Activated CD8-positive, alpha-beta T cell treated with anti-CD3 and anti-CD28 coated beads, Interleukin-2, amount 10 ng/mL, durations not matched to agents 7 days and 5 days (primary cell): ENCODE data around the gene DOCK1. TPM values are rescaled to one million over a fixed set of nuclear protein-coding genes. Genes with fewer than 3 reads are reported as not detected.

Experiments
- ATAC-seq: fragments of 150-1000 bp; cut with Tn5 transposase; one replicate; pipeline ENCODE4 v1.10.0; 2021; ENCODE audit warnings: moderate library complexity
- CTCF ChIA-PET: fragments of 350-600 bp; sonication (Branson Sonifier 250); formaldehyde crosslinking; loops from one replicate; lab custom pipeline; 2021; ENCODE audit warnings: antibody characterized with exemption; lab: Charles Lee
- POLR2A ChIA-PET: fragments of 350-600 bp; sonication (Branson Sonifier 250); formaldehyde crosslinking; loops from one replicate; lab custom pipeline; 2021; ENCODE audit warnings: antibody characterized with exemption; lab: Charles Lee
- DNase-seq: peaks from one replicate; pipeline ENCODE4 v3.0.0-alpha.2; 2020
- H3K27ac Mint-ChIP-seq: one replicate; pipeline ENCODE4 v1.8.0; 2021; ENCODE audit warnings: mild to moderate bottlenecking, mixed read lengths
- H3K27me3 Mint-ChIP-seq: one replicate; pipeline ENCODE4 v1.8.0; 2021; ENCODE audit warnings: low read depth, mixed read lengths
- H3K36me3 Mint-ChIP-seq: one replicate; pipeline ENCODE4 v1.8.0; 2021; ENCODE audit warnings: low read depth, mixed read lengths
- H3K4me1 Mint-ChIP-seq: one replicate; pipeline ENCODE4 v1.8.0; 2021; ENCODE audit warnings: low read depth, mixed read lengths
- H3K4me3 Mint-ChIP-seq: one replicate; pipeline ENCODE4 v1.8.0; 2021; ENCODE audit warnings: mild to moderate bottlenecking, mixed read lengths
- H3K9me3 Mint-ChIP-seq: one replicate; pipeline ENCODE4 v1.8.0; 2022; ENCODE audit warnings: mixed read lengths; ENCODE audit not compliant: insufficient read depth
- total RNA-seq, 2 experiments: library from RNA; stranded (reverse); gene quantifications; one replicate each; pipeline ENCODE4 v1.2.3, GENCODE V29; 2021

The DOCK1 gene
- total RNA-seq, 2 experiments from 2014 or later, result not detected

DNA sequence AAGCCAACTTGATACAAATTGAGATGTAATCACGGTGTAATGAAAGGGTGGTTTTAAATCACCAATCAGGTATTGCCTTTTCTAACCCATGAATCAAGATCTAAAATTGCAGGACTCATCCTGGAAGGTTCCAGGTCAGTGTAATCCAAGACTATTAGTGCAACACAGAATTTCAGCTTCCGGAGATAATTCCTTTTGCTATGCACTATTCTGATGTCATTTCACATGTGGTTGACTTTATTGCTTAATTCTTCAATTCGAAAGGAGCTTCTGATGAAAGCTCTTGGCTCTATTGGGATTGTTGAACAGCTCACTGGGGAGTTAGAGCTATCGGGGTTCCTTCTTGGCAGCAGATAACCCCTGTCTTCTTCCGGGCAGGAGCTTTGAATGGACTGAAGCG, 438.6 kb downstream of the DOCK1 start:
- H3K9me3 Mint-ChIP-seq, result no peaks in the 10 kb centered on the region
- ATAC-seq, result no peak
- no peak for DNase-seq

GRCh38 chr10:127344346-127344745, 439.1 kb downstream of the DOCK1 start:
- Mint-ChIP-seq H3K4me3 (no peak overlapping the region), H3K27ac (no peak overlapping the region), H3K36me3 (no peaks in the 10 kb centered on the region), H3K27me3 (no peaks in the 10 kb centered on the region), H3K4me1 (no peaks in the 10 kb centered on the region), H3K9me3 (no peaks in the 10 kb centered on the region)
- ChIA-PET POLR2A (no interaction called here), CTCF (no interaction called here)
- DNase-seq (no peak), ATAC-seq (no peak)

More for the DNA sequence above, 438.6 kb downstream of the DOCK1 start:
- CTCF ChIA-PET, result no interaction called here
- Mint-ChIP-seq H3K27me3 (no peaks in the 10 kb centered on the region), H3K27ac (no peak overlapping the region), H3K36me3 (no peaks in the 10 kb centered on the region), H3K4me3 (no peak overlapping the region), H3K4me1 (no peaks in the 10 kb centered on the region)
- POLR2A ChIA-PET, result no interaction called here

DNA sequence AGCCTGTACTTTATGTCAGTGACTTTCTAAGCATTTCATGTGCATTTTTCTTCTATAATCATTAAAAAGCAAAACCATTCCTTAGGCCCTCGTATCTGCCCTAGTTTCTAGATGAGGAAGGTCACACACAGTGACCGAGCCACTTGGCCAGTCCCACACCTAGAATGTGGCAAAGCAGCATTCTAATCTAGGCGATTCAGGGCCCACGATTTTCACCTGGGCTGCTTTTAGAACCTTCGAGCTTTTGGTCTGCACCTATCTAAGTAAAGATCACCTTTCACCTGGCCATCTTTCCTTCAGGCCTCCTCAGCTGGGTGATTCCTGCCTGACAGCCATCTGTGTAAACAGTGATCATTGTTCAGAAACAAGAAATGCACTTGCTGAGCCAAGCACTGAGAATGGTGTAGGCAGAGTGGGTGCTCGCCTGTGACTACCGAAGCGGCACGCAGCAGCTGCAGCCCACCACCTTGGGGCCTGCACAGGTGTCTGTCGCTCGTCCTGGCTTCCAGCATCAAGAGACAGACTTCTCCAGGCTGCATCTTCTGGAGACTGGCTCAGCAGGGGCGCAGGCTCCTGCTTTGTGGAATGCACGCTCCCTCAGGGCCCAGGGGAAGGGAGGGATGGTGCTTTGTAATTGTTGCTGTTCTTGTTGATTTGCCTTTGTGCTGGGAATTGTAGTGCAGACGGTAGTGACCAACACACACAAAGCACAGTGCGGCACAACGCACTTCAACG, 440.2 kb downstream of the DOCK1 start:
- Mint-ChIP-seq H3K27ac (no peak overlapping the region), H3K4me1 (no peaks in the 10 kb centered on the region), H3K9me3 (no peaks in the 10 kb centered on the region), H3K4me3 (no peak overlapping the region), H3K36me3 (no peaks in the 10 kb centered on the region), H3K27me3 (no peaks in the 10 kb centered on the region)
- DNase-seq (no peak), ATAC-seq (no peak)
- POLR2A ChIA-PET, result no interaction called here
- CTCF ChIA-PET, result no interaction called here

DNA sequence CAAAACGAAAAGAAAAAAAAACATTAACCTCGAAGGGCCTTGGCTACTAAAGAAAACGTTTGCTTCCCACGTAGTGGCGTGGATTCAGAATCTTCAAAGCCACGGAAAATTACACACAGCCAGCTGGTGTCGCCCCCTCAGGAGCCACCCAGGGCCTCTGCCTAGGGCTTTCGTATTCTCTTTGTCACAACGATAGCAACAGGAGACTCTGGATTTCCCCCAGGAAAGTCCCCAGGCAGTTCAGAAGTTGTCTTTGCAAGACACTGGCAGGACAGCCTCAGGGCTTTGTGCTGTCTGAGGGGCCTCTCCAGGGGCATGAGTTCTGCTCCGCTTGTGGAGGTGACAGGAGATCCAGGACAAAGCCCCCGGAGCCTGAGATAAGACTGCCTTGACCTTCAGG, 441.4 kb downstream of the DOCK1 start:
- ChIA-PET CTCF (no interaction called here), POLR2A (no interaction called here)
- H3K36me3 Mint-ChIP-seq, result no peaks in the 10 kb centered on the region
- no peaks in the 10 kb centered on the region for H3K27me3 Mint-ChIP-seq
- no peak overlapping the region for H3K4me3 Mint-ChIP-seq
- H3K27ac Mint-ChIP-seq, result no peak overlapping the region
- no peak for DNase-seq
- no peaks in the 10 kb centered on the region for H3K4me1 Mint-ChIP-seq
- ATAC-seq, result no peak
- no peaks in the 10 kb centered on the region for H3K9me3 Mint-ChIP-seq

GRCh38 chr10:127347202-127347959, 442.2 kb downstream of the DOCK1 start:
- no peak overlapping the region for H3K27ac Mint-ChIP-seq

GRCh38 chr10:127349737-127350136, 444.5 kb downstream of the DOCK1 start:
- ATAC-seq (no peak), DNase-seq (no peak)
- H3K27ac Mint-ChIP-seq, result no peak overlapping the region
- POLR2A ChIA-PET, result no interaction called here
- no peaks in the 10 kb centered on the region for H3K36me3 Mint-ChIP-seq
- CTCF ChIA-PET, result no interaction called here
- H3K27me3 Mint-ChIP-seq, result no peaks in the 10 kb centered on the region
- no peaks in the 10 kb centered on the region for H3K4me1 Mint-ChIP-seq
- no peaks in the 10 kb centered on the region for H3K9me3 Mint-ChIP-seq
- H3K4me3 Mint-ChIP-seq, result no peak overlapping the region

More at GRCh38 chr10:127347202-127347959, 442.2 kb downstream of the DOCK1 start:
- ATAC-seq, result no peak
- ChIA-PET CTCF (no interaction called here), POLR2A (no interaction called here)
- Mint-ChIP-seq H3K4me1 (no peaks in the 10 kb centered on the region), H3K9me3 (no peaks in the 10 kb centered on the region), H3K36me3 (no peaks in the 10 kb centered on the region), H3K27me3 (no peaks in the 10 kb centered on the region), H3K4me3 (no peak overlapping the region)
- DNase-seq, result no peak

GRCh38 chr10:127351542-127351941, 446.3 kb downstream of the DOCK1 start:
- H3K36me3 Mint-ChIP-seq, result no peaks in the 10 kb centered on the region
- H3K27ac Mint-ChIP-seq, result no peak overlapping the region
- ChIA-PET CTCF (no interaction called here), POLR2A (no interaction called here)
- H3K4me3 Mint-ChIP-seq, result no peak overlapping the region
- H3K27me3 Mint-ChIP-seq, result no peaks in the 10 kb centered on the region
- no peaks in the 10 kb centered on the region for H3K9me3 Mint-ChIP-seq
- no peak for ATAC-seq
- DNase-seq, result no peak
- H3K4me1 Mint-ChIP-seq, result no peaks in the 10 kb centered on the region

DNA sequence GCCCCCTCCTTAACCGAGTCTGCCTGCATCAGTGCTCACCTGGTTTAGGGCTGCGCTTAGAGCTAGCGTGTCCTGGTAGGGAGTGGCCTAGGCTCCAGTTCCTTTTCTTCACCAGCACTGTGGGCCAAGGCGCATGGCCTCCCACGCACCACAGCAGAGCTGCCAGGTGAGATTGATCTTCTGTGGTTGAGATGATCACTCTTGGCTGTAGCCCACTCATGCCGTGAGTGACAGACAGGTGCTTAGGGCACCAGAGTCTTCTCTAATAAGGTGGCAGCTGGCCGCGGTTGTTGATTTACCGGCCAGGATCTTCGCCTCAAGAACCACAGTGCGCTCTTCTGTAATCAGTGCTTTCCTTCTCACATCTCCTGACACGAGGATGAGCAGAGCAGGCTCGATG, 448.3 kb downstream of the DOCK1 start:
- ChIA-PET POLR2A (no interaction called here), CTCF (no interaction called here)
- ATAC-seq (no peak), DNase-seq (no peak)
- no peaks in the 10 kb centered on the region for H3K9me3 Mint-ChIP-seq
- no peaks in the 10 kb centered on the region for H3K36me3 Mint-ChIP-seq
- no peak overlapping the region for H3K27ac Mint-ChIP-seq
- H3K27me3 Mint-ChIP-seq, result no peaks in the 10 kb centered on the region
- no peaks in the 10 kb centered on the region for H3K4me1 Mint-ChIP-seq
- H3K4me3 Mint-ChIP-seq, result no peak overlapping the region

- no peak overlapping the region for H3K4me3 Mint-ChIP-seq
- no peaks in the 10 kb centered on the region for H3K36me3 Mint-ChIP-seq
- ChIA-PET POLR2A (no interaction called here), CTCF (no interaction called here)
- ATAC-seq (no peak), DNase-seq (no peak)
- H3K27ac Mint-ChIP-seq, result no peak overlapping the region
- no peaks in the 10 kb centered on the region for H3K9me3 Mint-ChIP-seq
- H3K4me1 Mint-ChIP-seq, result no peaks in the 10 kb centered on the region
- H3K27me3 Mint-ChIP-seq, result no peaks in the 10 kb centered on the region
Measured at GRCh38 chr10:127354255-127354654, 449.0 kb downstream of the DOCK1 start.

- H3K4me1 Mint-ChIP-seq, result peaks cover under 1% of the 10 kb centered on the region
- ChIA-PET CTCF (no interaction called here), POLR2A (no interaction called here)
- no peak for DNase-seq
- no peaks in the 10 kb centered on the region for H3K9me3 Mint-ChIP-seq
- H3K36me3 Mint-ChIP-seq, result no peaks in the 10 kb centered on the region
- ATAC-seq, result no peak
- H3K27me3 Mint-ChIP-seq, result no peaks in the 10 kb centered on the region
- no peak overlapping the region for H3K4me3 Mint-ChIP-seq
- no peak overlapping the region for H3K27ac Mint-ChIP-seq
Measured at GRCh38 chr10:127354992-127355391, 449.8 kb downstream of the DOCK1 start.

DNA sequence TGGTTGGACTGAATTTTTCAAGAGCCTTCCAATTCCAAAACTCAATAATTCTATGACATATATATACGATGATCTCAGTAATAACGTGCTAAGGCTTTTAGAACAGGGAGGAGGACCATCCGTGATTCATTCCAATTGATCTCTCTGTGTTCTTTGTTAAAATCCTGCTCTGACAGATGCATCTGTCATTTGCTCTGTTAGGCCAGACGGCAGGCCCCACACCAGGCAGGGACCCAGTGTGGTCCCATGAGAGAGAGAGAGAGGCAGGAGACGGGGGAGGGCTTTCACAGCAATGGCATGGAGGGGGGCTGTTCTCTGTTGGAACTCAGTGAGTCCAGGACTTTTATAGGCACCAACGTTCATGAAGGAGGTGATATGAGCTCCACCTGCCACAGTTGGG, 451.1 kb downstream of the DOCK1 start:
- H3K27me3 Mint-ChIP-seq, result peaks cover 2% of the 10 kb centered on the region
- H3K4me1 Mint-ChIP-seq, result peaks cover 2% of the 10 kb centered on the region
- ChIA-PET CTCF (no interaction called here), POLR2A (no interaction called here)
- DNase-seq, result no peak
- H3K4me3 Mint-ChIP-seq, result no peak overlapping the region
- no peaks in the 10 kb centered on the region for H3K9me3 Mint-ChIP-seq
- H3K27ac Mint-ChIP-seq, result no peak overlapping the region
- ATAC-seq, result no peak
- no peaks in the 10 kb centered on the region for H3K36me3 Mint-ChIP-seq

GRCh38 chr10:127357265-127357664, 452.0 kb downstream of the DOCK1 start:
- POLR2A ChIA-PET, result no interaction called here
- CTCF ChIA-PET, result no interaction called here
- ATAC-seq (no peak), DNase-seq (no peak)
- Mint-ChIP-seq H3K27me3 (peaks cover 2% of the 10 kb centered on the region), H3K36me3 (no peaks in the 10 kb centered on the region), H3K4me3 (no peak overlapping the region), H3K4me1 (peaks cover 2% of the 10 kb centered on the region), H3K9me3 (no peaks in the 10 kb centered on the region), H3K27ac (no peak overlapping the region)
